Measurements from ENCODE around the gene FRMD5.

DNA sequence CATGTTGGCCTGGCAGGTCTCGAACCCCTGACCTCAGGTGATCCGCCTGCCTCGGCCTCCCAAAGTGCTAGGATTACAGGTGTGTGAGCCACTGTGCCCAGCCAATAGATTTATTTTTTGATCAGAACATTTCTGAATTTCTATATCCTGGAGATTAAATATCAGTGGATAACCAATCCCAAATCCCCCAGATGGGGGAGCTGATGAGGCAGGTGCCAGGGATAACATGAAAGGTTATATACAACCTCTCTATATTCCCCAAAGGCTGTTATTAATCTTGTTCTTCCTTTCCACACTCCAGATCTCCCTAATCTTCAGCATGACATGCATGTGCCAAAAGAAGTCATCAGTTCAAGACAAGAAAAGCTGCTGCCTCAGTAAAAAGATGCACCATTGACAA is 256.0 kb downstream of the FRMD5 start:
- TF ChIP-seq, protein P1, sequence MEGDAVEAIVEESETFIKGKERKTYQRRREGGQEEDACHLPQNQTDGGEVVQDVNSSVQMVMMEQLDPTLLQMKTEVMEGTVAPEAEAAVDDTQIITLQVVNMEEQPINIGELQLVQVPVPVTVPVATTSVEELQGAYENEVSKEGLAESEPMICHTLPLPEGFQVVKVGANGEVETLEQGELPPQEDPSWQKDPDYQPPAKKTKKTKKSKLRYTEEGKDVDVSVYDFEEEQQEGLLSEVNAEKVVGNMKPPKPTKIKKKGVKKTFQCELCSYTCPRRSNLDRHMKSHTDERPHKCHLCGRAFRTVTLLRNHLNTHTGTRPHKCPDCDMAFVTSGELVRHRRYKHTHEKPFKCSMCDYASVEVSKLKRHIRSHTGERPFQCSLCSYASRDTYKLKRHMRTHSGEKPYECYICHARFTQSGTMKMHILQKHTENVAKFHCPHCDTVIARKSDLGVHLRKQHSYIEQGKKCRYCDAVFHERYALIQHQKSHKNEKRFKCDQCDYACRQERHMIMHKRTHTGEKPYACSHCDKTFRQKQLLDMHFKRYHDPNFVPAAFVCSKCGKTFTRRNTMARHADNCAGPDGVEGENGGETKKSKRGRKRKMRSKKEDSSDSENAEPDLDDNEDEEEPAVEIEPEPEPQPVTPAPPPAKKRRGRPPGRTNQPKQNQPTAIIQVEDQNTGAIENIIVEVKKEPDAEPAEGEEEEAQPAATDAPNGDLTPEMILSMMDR (IDR thresholded peaks at IDR 0.05), result no peak
- TF ChIP-seq POLR2A (IDR thresholded peaks at IDR 0.05), result no peak

All from lower leg skin (tissue), 3 donors.